RWPE1 (cell line): Measurements from ENCODE around the gene SYNJ2.

Experiments used
- CTCF ChIA-PET: fragments of 350-600 bp; sonication (Branson Sonifier 250); formaldehyde crosslinking; extraction: SDS; loops from one replicate; lab custom pipeline; 2021; lab: Yijun Ruan, JAX
- POLR2A ChIA-PET: fragments of 400-600 bp; formaldehyde crosslinking; extraction: SDS; loops from one replicate; lab custom pipeline; 2020; ENCODE audit warnings: antibody characterized with exemption; ENCODE audit not compliant: low non-redundant PET; lab: Yijun Ruan, JAX
- DNase-seq: peaks from one replicate; pipeline ENCODE4 v3.0.0; 2012; ENCODE audit warnings: low spot score
- H3K27ac ChIP-seq: fragments of 450-650 bp; 2 replicates; pipeline ENCODE4 v1.5.1; 2017
- TF ChIP-seq, protein P1 (sequence below): fragments of 450-650 bp; conservative IDR thresholded peaks from 2 replicates; pipeline ENCODE4 v1.5.1; 2017; ENCODE audit warnings: low read depth, mild to moderate bottlenecking

SYNJ2 gene

DNA sequence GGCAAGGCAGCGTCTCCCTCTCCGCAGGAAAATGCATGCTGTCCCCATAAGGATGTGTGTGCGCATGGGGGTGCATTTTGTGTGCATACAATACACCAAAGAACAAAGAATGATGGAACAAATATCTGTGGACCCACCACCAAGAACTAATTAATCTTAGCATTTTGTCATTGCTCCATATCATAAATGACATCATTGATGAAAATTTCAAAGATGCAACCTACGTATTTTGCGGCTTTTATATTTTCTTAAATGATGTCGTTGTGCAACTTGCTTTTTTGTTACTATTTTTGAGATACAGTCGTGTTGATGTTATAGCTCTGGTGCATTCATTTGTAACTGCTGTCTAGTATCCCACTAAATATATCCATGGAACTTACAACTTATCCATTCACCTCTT, 96.7 kb downstream of the SYNJ2 start:
- CTCF ChIA-PET: no interaction called here

DNA sequence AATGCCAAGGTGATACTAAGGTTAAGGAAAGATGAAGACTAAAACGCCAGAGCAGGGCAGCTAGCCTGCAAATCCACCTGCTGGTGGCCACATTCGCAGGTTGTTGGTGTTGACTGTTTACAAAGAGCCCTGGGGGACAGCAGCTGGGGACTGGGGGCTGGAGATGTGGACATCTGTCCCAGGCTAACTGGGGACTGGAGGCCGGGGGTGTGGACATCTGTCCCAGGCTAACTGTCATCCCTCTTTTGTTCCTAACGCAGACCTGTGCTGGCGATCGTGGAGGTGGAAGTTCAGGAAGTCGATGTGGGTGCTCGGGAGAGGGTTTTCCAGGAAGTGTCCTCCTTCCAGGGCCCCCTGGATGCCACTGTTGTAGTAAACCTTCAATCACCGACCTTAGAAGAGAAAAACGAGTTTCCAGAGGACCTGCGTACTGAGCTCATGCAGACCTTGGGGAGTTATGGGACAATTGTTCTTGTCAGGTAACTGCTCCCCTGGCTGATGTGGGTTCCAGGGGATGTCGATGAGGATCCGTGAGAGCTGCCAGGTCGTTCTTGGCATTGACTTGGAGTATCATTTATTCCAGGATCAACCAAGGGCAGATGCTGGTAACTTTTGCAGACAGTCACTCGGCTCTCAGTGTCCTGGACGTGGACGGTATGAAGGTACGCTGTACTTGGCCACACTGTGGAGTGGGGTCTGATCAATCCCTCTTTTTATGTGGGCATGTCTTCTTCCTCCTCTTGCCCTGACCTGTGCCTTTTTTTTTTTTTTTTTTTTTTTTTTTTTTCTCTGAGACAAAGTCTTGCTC, 99.4 kb downstream of the SYNJ2 start:
- CTCF ChIA-PET: interaction anchor here (0.5 kb wide), 1 partner anchor 22 kb away, joined by 4 read pairs; no protein-coding TSS in a partner anchor
- POLR2A ChIA-PET: interaction anchor here (0.7 kb wide), 1 partner anchor 437 kb away, joined by 5 read pairs; no protein-coding TSS in a partner anchor
- TF ChIP-seq, protein P1, sequence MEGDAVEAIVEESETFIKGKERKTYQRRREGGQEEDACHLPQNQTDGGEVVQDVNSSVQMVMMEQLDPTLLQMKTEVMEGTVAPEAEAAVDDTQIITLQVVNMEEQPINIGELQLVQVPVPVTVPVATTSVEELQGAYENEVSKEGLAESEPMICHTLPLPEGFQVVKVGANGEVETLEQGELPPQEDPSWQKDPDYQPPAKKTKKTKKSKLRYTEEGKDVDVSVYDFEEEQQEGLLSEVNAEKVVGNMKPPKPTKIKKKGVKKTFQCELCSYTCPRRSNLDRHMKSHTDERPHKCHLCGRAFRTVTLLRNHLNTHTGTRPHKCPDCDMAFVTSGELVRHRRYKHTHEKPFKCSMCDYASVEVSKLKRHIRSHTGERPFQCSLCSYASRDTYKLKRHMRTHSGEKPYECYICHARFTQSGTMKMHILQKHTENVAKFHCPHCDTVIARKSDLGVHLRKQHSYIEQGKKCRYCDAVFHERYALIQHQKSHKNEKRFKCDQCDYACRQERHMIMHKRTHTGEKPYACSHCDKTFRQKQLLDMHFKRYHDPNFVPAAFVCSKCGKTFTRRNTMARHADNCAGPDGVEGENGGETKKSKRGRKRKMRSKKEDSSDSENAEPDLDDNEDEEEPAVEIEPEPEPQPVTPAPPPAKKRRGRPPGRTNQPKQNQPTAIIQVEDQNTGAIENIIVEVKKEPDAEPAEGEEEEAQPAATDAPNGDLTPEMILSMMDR: no peak
- DNase-seq: no peak
- H3K27ac ChIP-seq: no peak overlapping the region

More for the DNA sequence above, 96.7 kb downstream of the SYNJ2 start:
- POLR2A ChIA-PET: no interaction called here
- no peak for DNase-seq
- TF ChIP-seq, protein P1: no peak
- no peak overlapping the region for H3K27ac ChIP-seq

DNA sequence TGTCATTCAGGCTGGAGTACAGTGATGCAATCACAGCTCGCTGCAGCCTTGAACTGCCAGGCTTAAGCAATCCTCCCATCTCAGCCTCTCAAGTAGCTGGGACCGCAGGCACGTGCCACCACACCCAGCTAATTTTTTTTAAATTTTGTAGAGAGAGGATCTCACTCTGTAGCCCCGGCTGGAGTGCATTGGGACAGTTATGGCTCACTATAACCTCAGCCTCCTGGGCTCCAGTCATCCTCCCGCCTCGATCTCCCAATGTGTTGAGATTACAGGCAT, 99.9 kb downstream of the SYNJ2 start:
- H3K27ac ChIP-seq: no peak overlapping the region
- DNase-seq: no peak
- ChIA-PET CTCF (interaction anchor here (0.5 kb wide), 1 partner anchor 21 kb away, joined by 4 read pairs; no protein-coding TSS in a partner anchor), POLR2A (interaction anchor here (0.7 kb wide), 1 partner anchor 437 kb away, joined by 5 read pairs; no protein-coding TSS in a partner anchor)
- TF ChIP-seq, protein P1: no peak

DNA sequence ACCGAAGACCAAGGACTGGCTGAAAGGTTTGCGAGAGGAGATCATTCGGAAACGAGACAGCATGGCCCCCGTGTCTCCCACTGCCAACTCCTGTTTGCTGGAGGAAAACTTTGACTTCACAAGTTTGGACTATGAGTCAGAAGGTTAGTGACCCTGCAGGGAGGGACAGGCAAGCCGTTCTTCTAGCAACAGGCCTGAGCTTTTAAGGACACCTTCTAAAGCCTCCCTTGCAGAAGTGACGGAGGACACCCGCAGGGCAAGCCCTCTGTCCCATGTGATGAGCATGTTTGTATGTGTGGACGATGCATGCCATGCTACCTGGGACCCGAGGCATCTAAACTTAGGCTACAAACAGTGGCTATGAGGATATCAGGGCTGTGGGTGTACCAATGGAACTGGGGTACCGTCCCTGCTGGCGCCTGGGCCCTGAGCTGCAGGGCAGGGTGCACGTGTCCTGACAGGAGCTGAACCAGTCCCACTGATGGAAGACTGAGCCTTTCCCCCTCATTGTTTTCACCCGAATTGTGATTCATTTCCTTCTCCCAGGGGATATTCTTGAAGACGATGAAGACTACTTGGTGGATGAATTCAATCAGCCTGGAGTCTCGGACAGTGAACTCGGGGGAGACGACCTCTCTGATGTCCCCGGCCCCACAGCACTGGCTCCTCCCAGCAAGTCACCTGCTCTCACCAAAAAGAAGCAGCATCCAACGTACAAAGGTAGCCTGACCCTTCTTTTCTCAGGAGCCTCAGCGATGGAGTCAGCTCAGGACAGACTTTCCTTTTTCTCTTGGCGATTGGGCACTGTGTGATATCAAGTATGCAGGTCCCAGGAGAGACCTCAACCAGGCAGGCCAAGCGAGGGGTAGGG, 102.0 kb downstream of the SYNJ2 start:
- POLR2A ChIA-PET: no interaction called here

DNA sequence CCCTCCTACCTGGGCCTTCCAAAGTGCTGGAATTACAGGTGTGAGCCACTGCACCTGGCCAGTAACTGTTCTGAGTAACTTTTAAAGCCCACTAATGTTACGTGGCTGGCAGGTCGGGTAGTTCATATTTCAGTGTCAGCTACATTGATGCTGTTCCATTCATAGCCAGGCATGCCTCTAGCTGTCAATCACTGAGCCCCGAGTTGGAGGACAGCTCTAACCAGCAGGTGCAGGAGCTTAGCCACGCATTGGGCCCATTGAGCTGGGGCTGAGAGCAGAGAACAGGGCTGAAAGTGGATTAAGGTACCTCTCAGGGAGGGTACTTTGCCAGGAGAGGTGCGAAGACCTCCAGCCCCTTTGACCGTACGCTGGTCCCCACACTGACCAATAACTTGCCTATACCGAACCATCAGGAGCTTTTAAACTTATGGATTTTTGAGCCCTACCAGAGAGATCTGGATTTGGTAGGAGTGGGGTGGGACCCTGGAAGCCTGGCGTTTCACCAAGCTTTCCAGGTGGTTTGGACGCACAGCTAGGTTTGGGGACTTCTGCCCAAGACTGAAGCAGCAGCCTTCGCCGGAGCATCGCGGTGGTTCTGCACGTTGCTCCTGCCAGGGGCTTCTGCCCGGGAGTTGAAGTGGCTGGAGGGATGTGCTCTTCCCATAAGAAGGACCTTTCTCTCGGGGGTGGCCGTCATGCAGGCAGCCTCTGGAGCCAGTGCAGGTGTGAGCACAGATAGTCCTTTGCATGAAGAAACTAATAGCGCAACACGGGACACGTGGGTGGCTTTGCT, 103.8 kb downstream of the SYNJ2 start:
- H3K27ac ChIP-seq: no peak overlapping the region
- ChIA-PET POLR2A (no interaction called here), CTCF (interaction anchor here (0.6 kb wide), 1 partner anchor 47 kb away, joined by 4 read pairs; no protein-coding TSS in a partner anchor)
- no peak for DNase-seq
- TF ChIP-seq, protein P1: no peak

More for the DNA sequence above, 102.0 kb downstream of the SYNJ2 start:
- no peak for DNase-seq
- CTCF ChIA-PET: no interaction called here
- H3K27ac ChIP-seq: no peak overlapping the region
- TF ChIP-seq, protein P1: no peak
